ENCODE measurements around the gene B4GALT2. TPM values are rescaled to one million over a fixed set of nuclear protein-coding genes. Genes with fewer than 3 reads are reported as not detected.

The B4GALT2 gene
- total RNA-seq, 2 donors from 2014 or later, result 34.8 to 63.9 TPM

DNA sequence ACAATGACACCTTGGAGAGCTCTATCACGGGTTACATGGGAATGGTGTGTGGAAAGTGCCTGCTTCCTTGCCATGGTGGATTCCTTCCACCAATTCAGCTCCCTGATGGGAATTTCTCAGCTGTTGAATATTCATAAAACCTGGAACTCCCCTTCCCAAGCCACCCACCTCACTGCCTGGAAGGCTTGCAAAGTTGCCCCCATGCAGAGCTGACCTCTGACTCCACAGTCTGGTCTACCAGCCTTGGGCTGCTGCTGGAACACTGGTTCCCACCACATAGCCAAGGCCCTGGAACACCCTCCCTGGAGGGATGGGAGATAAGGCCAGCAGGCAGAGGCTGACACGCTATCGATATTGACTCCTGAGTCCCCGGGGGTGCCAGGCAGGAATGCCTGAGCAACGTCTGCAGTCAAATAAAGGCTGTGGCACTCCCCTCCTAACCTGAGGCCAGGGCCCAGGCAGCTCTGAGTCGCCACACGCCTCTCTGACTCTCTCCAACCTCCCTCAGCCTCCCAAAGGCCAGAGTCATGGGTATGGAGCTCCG lies 21.2 kb downstream of the B4GALT2 start:
- Histone ChIP-seq H3K27me3 (replicated peaks; ENCODE audit: insufficient read depth) (no peaks in the 10 kb centered on the region), H3K36me3 (no peaks in the 10 kb centered on the region), H3K4me1 (replicated peaks) (no peaks in the 10 kb centered on the region), H3K4me3 (no peak overlapping the region), H3K27ac (no peak overlapping the region), H3K9me3 (no peaks in the 10 kb centered on the region)
- intact Hi-C loops (cut with DNase I), result no loop called here
- no peak for DNase-seq (ENCODE audit: low spot score)
- TF ChIP-seq POLR2A (IDR thresholded peaks at IDR 0.05) (no peak), POLR2AphosphoS5 (IDR thresholded peaks at IDR 0.05) (no peak)
- TF ChIP-seq, protein P1, sequence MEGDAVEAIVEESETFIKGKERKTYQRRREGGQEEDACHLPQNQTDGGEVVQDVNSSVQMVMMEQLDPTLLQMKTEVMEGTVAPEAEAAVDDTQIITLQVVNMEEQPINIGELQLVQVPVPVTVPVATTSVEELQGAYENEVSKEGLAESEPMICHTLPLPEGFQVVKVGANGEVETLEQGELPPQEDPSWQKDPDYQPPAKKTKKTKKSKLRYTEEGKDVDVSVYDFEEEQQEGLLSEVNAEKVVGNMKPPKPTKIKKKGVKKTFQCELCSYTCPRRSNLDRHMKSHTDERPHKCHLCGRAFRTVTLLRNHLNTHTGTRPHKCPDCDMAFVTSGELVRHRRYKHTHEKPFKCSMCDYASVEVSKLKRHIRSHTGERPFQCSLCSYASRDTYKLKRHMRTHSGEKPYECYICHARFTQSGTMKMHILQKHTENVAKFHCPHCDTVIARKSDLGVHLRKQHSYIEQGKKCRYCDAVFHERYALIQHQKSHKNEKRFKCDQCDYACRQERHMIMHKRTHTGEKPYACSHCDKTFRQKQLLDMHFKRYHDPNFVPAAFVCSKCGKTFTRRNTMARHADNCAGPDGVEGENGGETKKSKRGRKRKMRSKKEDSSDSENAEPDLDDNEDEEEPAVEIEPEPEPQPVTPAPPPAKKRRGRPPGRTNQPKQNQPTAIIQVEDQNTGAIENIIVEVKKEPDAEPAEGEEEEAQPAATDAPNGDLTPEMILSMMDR (IDR thresholded peaks at IDR 0.05), result no peak
- 76% methylated on average over 7 of the region's 8 CpGs for WGBS

- Histone ChIP-seq H3K27me3 (replicated peaks; ENCODE audit: insufficient read depth) (no peaks in the 10 kb centered on the region), H3K27ac (no peak overlapping the region), H3K4me1 (replicated peaks) (no peaks in the 10 kb centered on the region), H3K4me3 (no peak overlapping the region), H3K36me3 (no peaks in the 10 kb centered on the region), H3K9me3 (no peaks in the 10 kb centered on the region)
- TF ChIP-seq POLR2AphosphoS5 (IDR thresholded peaks at IDR 0.05) (no peak), POLR2A (IDR thresholded peaks at IDR 0.05) (no peak)
- TF ChIP-seq, protein P1 (IDR thresholded peaks at IDR 0.05), result no peak
- intact Hi-C loops (cut with DNase I), result no loop called here
- 80% methylated on average over 8 of the region's 8 CpGs for WGBS
- no peak for DNase-seq (ENCODE audit: low spot score)
Observed at GRCh38 chr1:44002165-44002564, 23.2 kb downstream of the B4GALT2 start.

DNA sequence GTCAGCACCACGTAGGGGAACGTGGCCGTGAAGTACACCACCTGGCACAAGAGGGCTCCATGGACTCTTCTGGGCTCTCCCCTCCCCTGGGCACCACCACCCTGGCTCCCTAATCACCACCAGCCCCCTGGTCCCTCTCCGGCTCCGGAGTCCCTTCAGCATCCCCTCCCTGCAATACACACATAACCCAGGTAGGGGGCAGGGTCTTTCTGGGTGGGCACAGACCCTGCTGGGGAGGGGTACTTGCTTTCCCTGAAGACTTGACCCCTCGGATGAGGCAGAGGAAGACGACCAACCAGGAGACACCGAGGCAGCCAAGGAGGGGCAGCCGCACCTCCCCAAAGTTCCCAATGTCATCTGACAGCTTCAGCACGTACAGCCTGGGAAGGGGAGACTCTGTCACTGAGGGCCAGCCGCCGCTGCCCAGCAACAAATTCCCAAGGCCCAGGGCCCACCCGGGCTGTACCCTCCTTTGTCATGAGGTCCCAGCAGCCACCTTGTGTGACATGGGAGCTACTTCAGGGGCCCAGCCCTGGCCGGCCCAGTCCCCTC lies 23.7 kb downstream of the B4GALT2 start:
- H3K36me3 ChIP-seq, result no peaks in the 10 kb centered on the region
- H3K27me3 ChIP-seq (replicated peaks; ENCODE audit: insufficient read depth), result no peaks in the 10 kb centered on the region
- intact Hi-C loops (cut with DNase I), result no loop called here
- 92% methylated on average over 13 of the region's 14 CpGs for WGBS
- TF ChIP-seq, protein P1 (IDR thresholded peaks at IDR 0.05), result no peak
- TF ChIP-seq POLR2AphosphoS5 (IDR thresholded peaks at IDR 0.05) (no peak), POLR2A (IDR thresholded peaks at IDR 0.05) (no peak)
- H3K4me1 ChIP-seq (replicated peaks), result no peaks in the 10 kb centered on the region
- H3K27ac ChIP-seq, result no peak overlapping the region
- DNase-seq (ENCODE audit: low spot score), result no peak
- no peaks in the 10 kb centered on the region for H3K9me3 ChIP-seq
- H3K4me3 ChIP-seq, result no peak overlapping the region

DNA sequence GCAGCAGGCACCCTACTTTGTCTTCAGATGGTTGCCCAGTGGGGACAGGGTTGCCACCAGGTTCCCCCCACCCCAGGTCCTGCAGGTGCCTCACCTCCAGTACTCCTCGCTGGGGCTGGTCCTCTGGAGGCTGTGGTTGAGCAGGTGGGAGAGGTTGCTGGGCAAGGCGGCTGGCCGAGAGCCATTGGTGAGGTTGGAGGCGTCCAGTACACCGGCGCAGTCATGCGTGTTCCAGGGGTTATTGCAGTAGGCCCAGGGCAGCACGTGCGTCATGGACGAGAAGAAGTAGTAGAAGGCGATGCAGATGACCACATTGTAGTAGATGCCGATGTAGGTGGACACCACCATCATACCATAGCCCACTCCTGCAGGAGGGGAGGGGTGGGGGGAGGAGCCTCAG lies 29.2 kb downstream of the B4GALT2 start:
- no peak overlapping the region for H3K27ac ChIP-seq
- no peaks in the 10 kb centered on the region for H3K4me1 ChIP-seq (replicated peaks)
- H3K9me3 ChIP-seq, result no peaks in the 10 kb centered on the region
- no peaks in the 10 kb centered on the region for H3K27me3 ChIP-seq (replicated peaks; ENCODE audit: insufficient read depth)
- no peak overlapping the region for H3K4me3 ChIP-seq
- DNase-seq (ENCODE audit: low spot score), result no peak
- H3K36me3 ChIP-seq, result no peaks in the 10 kb centered on the region
- TF ChIP-seq POLR2A (IDR thresholded peaks at IDR 0.05), result no peak
- TF ChIP-seq, protein P1 (IDR thresholded peaks at IDR 0.05), result no peak
- no peak for TF ChIP-seq POLR2AphosphoS5 (IDR thresholded peaks at IDR 0.05)
- 94% methylated on average over 12 of the region's 12 CpGs for WGBS
- intact Hi-C loops (cut with DNase I), result no loop called here

GRCh38 chr1:44010935-44011471 lies 32.0 kb downstream of the B4GALT2 start:
- intact Hi-C loops (cut with DNase I), result no loop called here
- Histone ChIP-seq H3K27me3 (replicated peaks; ENCODE audit: insufficient read depth) (no peaks in the 10 kb centered on the region), H3K27ac (no peak overlapping the region), H3K4me3 (no peak overlapping the region), H3K4me1 (replicated peaks) (no peaks in the 10 kb centered on the region), H3K36me3 (no peaks in the 10 kb centered on the region), H3K9me3 (no peaks in the 10 kb centered on the region)
- no peak for DNase-seq (ENCODE audit: low spot score)
- 64% methylated on average over 11 of the region's 11 CpGs for WGBS
- TF ChIP-seq, protein P1 (IDR thresholded peaks at IDR 0.05), result no peak
- TF ChIP-seq POLR2A (IDR thresholded peaks at IDR 0.05) (no peak), POLR2AphosphoS5 (IDR thresholded peaks at IDR 0.05) (no peak)
